GM12878 (cell line): Measurements from ENCODE around the gene RABEP2. TPM values are rescaled to one million over a fixed set of nuclear protein-coding genes. Genes with fewer than 3 reads are reported as not detected.

Experiments used
- ATAC-seq: fragments of 200-7000 bp; cut with Tn5 transposase; 3 replicates; pipeline ENCODE4 v1.9.1; 2020; ENCODE audit warnings: mild to moderate bottlenecking, moderate library complexity
- BruUV-seq: library from RNA; stranded (reverse); fragments of 400-500 nt; replicated peaks from 2 replicates; lab custom pipeline; 2021; lab: Mats Ljungman, UMichigan
- CTCF ChIA-PET: fragments of 300-600 bp; sonication (Branson Sonifier 250); formaldehyde crosslinking; extraction: SDS; loops from one replicate; lab custom pipeline; 2021; ENCODE audit warnings: inconsistent platforms; lab: Yijun Ruan, JAX
- POLR2A ChIA-PET: fragments of 350-600 bp; formaldehyde crosslinking; extraction: SDS; loops from one replicate; lab custom pipeline; 2021; ENCODE audit warnings: inconsistent platforms; lab: Charles Lee
- RAD21 ChIA-PET: fragments of 300-600 bp; sonication (Branson Sonifier 250); formaldehyde crosslinking; loops from one replicate; lab custom pipeline; 2023; ENCODE audit warnings: antibody characterized with exemption; ENCODE audit not compliant: unreplicated experiment; lab: Charles Lee
- SMC1A ChIA-PET: fragments of 300-600 bp; sonication (Branson Sonifier 250); formaldehyde crosslinking; loops from one replicate; lab custom pipeline; 2023; ENCODE audit not compliant: unreplicated experiment, uncharacterized antibody; lab: Charles Lee
- DNase-seq: peaks from one replicate; pipeline ENCODE4 v3.0.0-alpha.2; 2011; ENCODE audit warnings: low read depth, low spot score
- FAIRE-seq: peaks from 3 replicates; lab custom pipeline; 2011; peaks lifted over from hg19 to GRCh38; lab: Jason Lieb, UNC
- H2AFZ ChIP-seq: 2 replicates; pipeline ENCODE4 v1.6.0; 2011; ENCODE audit warnings: low read depth, low read length, control low read depth; ENCODE audit not compliant: control insufficient read depth
- H3K27ac ChIP-seq: 2 replicates; pipeline ENCODE4 v1.5.1; 2011; ENCODE audit warnings: control low read depth; ENCODE audit not compliant: control insufficient read depth, insufficient read depth
- H3K27me3 ChIP-seq, 2 experiments: replicated peaks in 1 of 2; 2 replicates each; pipeline versions ENCODE4 v1.6.0 to v1.6.1; 2011; ENCODE audit warnings: low read length in 1 of 2; ENCODE audit not compliant: control insufficient read depth in 2 of 2, insufficient read depth in 2 of 2
- H3K36me3 ChIP-seq, 2 experiments: 2 replicates each; pipeline ENCODE4 v1.5.1; 2011; ENCODE audit warnings: low read length in 1 of 2; ENCODE audit not compliant: control insufficient read depth in 2 of 2, insufficient read depth in 2 of 2
- H3K4me1 ChIP-seq: 2 replicates; pipeline ENCODE4 v1.6.1; 2011; ENCODE audit warnings: mild to moderate bottlenecking, low read length, moderate library complexity, mixed read lengths; ENCODE audit not compliant: control insufficient read depth, insufficient read depth
- H3K4me2 ChIP-seq: 2 replicates; pipeline ENCODE4 v1.6.0; 2011; ENCODE audit warnings: control low read depth; ENCODE audit not compliant: control insufficient read depth, insufficient read depth
- H3K4me3 ChIP-seq: fragments of 200-600 bp; sonication (generic); 2 replicates; pipeline ENCODE4 v1.5.1; 2016
- H3K79me2 ChIP-seq: 2 replicates; pipeline ENCODE4 v1.6.0; 2011; ENCODE audit warnings: low read length; ENCODE audit not compliant: control insufficient read depth, insufficient read depth
- H3K9ac ChIP-seq: 2 replicates; pipeline ENCODE4 v1.8.0; 2011; ENCODE audit warnings: low read length, control low read depth, mixed read lengths; ENCODE audit not compliant: control insufficient read depth, insufficient read depth
- H3K9me3 ChIP-seq: replicated peaks from 3 replicates; pipeline ENCODE4 v1.5.1; 2011; ENCODE audit warnings: mild to moderate bottlenecking, low read length; ENCODE audit not compliant: control insufficient read depth, insufficient read depth
- H4K20me1 ChIP-seq: 2 replicates; pipeline ENCODE4 v1.6.0; 2011; ENCODE audit not compliant: control insufficient read depth, insufficient read depth
- CUX1 ChIP-seq: IDR thresholded peaks from 2 replicates; pipeline ENCODE4 v1.6.1; 2012; ENCODE audit warnings: improper control_type of control experiment, low read depth, low read length; ENCODE audit not compliant: insufficient replicate concordance
- POLR2A ChIP-seq: IDR thresholded peaks from 2 replicates; pipeline ENCODE4 v1.6.1; 2011; ENCODE audit warnings: low read depth, mild to moderate bottlenecking, low read length
- STAT1 ChIP-seq: fragments of 450-650 bp; conservative IDR thresholded peaks from 2 replicates; pipeline ENCODE4 v1.6.1; 2014; ENCODE audit warnings: antibody characterized with exemption, mild to moderate bottlenecking
- ZNF207 ChIP-seq: fragments of 450-650 bp; IDR thresholded peaks from 2 replicates; pipeline ENCODE4 v1.6.1; 2014; ENCODE audit warnings: antibody characterized with exemption, mild to moderate bottlenecking, borderline replicate concordance
- WGBS: methylation state at CpG from one replicate; pipeline ENCODE4 v1.1.6; 2016; ENCODE audit warnings: low lambda C conversion rate; ENCODE audit not compliant: insufficient replicate concordance, insufficient coverage; ENCODE audit errors: missing lambda C conversion rate; 5-methylcytosine and 5-hydroxymethylcytosine counted together
- in situ Hi-C: fragments of 300-500 bp; cut with MboI; formaldehyde crosslinking; loops from 9 replicates; pipeline ENCODE4 v1.14.3; 2018; ENCODE audit warnings: mixed read lengths
- intact Hi-C: fragments of 100-400 bp; cut with micrococcal nuclease; formaldehyde crosslinking; loops from one replicate; pipeline ENCODE4 v1.14.2; 2022; ENCODE audit not compliant: unreplicated experiment
- polyA plus RNA-seq, 11 experiments: library from polyadenylated mRNA; depleted of rRNA in 4 of 11; unstranded in 6 of 11; stranded (reverse) in 5 of 11; fragments of >200 nt; fragmentation: Nextera tagmentation in 4 of 11; fragmentation: Illumina TruSeq in 1 of 11; extraction: Ambion mirVana in 4 of 11; extraction: Trizol in 1 of 11; gene quantifications; 1 replicate in 1 of 11; 2 replicates in 10 of 11; pipeline versions ENCODE4 v1.2.1 to v1.2.3, GENCODE V29; 2011 to 2016; ENCODE audit warnings: inconsistent platforms in 2 of 11, missing spikeins in 2 of 11, low read depth in 1 of 11
- total RNA-seq, 4 experiments: library from RNA; depleted of rRNA in 3 of 4; stranded (reverse); fragments of >200 nt in 3 of 4; fragmentation: Illumina TruSeq in 1 of 4; extraction: Trizol in 1 of 4; gene quantifications; 2 replicates each; pipeline versions ENCODE4 v1.2.1 to v1.2.3, GENCODE V29; 2013 to 2021

Gene RABEP2
- total and polyA plus RNA-seq, 10 of the 15 experiments (the other 5 are each of a cell fraction or from before 2014, with no cell fraction given) = 0.47 to 33.2 (median 18.6) TPM

DNA sequence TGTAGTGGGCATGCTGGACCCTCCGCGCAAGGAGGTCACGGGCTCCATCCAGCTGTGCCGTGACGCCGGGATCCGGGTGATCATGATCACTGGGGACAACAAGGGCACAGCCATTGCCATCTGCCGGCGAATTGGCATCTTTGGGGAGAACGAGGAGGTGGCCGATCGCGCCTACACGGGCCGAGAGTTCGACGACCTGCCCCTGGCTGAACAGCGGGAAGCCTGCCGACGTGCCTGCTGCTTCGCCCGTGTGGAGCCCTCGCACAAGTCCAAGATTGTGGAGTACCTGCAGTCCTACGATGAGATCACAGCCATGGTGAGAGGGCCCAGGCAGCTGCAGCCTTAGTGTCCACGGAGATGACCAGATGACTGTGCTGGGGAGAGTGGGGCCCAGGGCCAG lies 24.4 kb downstream of the RABEP2 start:
- WGBS = 98% methylated on average over 25 of the region's 25 CpGs
- TF ChIP-seq POLR2A (peak; percentile 52; the same call in 1 of the 2 replicates), CUX1 (no peak), STAT1 (no peak), ZNF207 (no peak)
- ChIA-PET CTCF (interaction anchor here (0.9 kb wide), 1 partner anchor 44 kb away, joined by 4 read pairs; no protein-coding TSS in a partner anchor), RAD21 (no interaction called here), POLR2A (interaction anchor here (0.8 kb wide), 1 partner anchor 9 kb away, joined by 4 read pairs; no protein-coding TSS in a partner anchor), SMC1A (interaction anchor here (1.4 to 2.4 kb wide), 2 partner anchors 10 to 23 kb away, joined by 4 to 7 read pairs; no protein-coding TSS in a partner anchor)
- intact Hi-C loops (no loop called here), in situ Hi-C loops (no loop called here)
- no peak overlapping the region for H3K9ac ChIP-seq
- no TSS peak for BruUV-seq
- no peaks in the 10 kb centered on the region for H3K9me3 ChIP-seq
- no peaks in the 10 kb centered on the region for H4K20me1 ChIP-seq
- H3K36me3 ChIP-seq = peaks cover 0 to 2% of the 10 kb centered on the region in 2 experiments; a peak in 2 of 4 replicates
- H2AFZ ChIP-seq = no peak overlapping the region
- no peaks in the 10 kb centered on the region for H3K27me3 ChIP-seq
- H3K4me3 ChIP-seq = no peak overlapping the region
- ATAC-seq = no peak
- H3K27ac ChIP-seq = no peak overlapping the region
- FAIRE-seq = no peak
- no peaks in the 10 kb centered on the region for H3K79me2 ChIP-seq
- no peaks in the 10 kb centered on the region; the same call in 1 of the 2 replicates for H3K4me1 ChIP-seq
- no peak for DNase-seq
- H3K4me2 ChIP-seq = no peak overlapping the region
